ENCODE measurements around the gene EPM2A.

- TF ChIP-seq CTCF (IDR thresholded peaks at IDR 0.05) (no peak), POLR2A (IDR thresholded peaks at IDR 0.05) (no peak)
These were observed 26.3 kb upstream of the EPM2A start for GRCh38 chr6:145761584-145761983.
